Right hindlimb (tissue), 1 donor: ENCODE measurements around the gene ANKRD29.

Experiments used
- DNase-seq: peaks from one replicate; pipeline ENCODE4 v3.0.0-alpha.2; 2018

The ANKRD29 gene

DNA sequence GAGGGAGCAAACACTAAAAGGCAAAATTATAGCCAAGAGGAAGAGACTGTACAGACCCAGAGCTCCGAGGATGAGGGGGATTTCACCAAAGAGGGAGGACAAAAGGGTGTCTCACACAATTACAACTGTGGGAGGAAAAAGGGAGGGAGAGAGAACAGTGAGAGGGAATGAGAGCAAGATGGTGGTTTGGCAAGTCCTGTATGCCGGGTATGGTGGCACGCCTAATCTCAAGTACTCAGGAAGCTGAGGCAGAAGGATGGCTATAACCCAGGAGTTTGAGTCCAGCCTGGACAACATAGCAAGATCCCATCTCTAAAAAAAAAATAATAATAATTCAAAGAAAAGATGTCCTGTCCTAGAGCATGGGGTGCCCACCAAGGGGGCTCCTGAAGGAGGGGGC lies 110.7 kb downstream of the ANKRD29 start:
- no peak for DNase-seq

- DNase-seq, result no peak
Observed at GRCh38 chr18:23550898-23551297, 111.8 kb downstream of the ANKRD29 start.
